ENCODE measurements around the gene ASCC1. TPM values are rescaled to one million over a fixed set of nuclear protein-coding genes. Genes with fewer than 3 reads are reported as not detected.
A peak's percentile ranks its signal among the peaks of the same experiment; 100 is the strongest.

ASCC1 gene
- total and polyA plus RNA-seq, 2 of the 13 experiments (the other 11 are each of a cell fraction or from before 2014, with no cell fraction given): 21.6 to 30.1 TPM

- TF ChIP-seq HNF4A (CRISPR knock-in tag; IDR thresholded peaks at IDR 0.05) (peak; percentile 26; the same call in 1 of the 2 replicates), THYN1 (CRISPR knock-in tag; IDR thresholded peaks at IDR 0.05; ENCODE audit: borderline replicate concordance, low read depth) (no peak), MYC (CRISPR knock-in tag; IDR thresholded peaks at IDR 0.05; ENCODE audit: borderline replicate concordance) (0 out of 2 replicates have a peak, but pooled peaks have one; percentile 45), MAFF (IDR thresholded peaks at IDR 0.05; ENCODE audit: low read depth, low read length) (no peak), STAG1 (CRISPR knock-in tag; IDR thresholded peaks at IDR 0.05) (peak; percentile 15; the same call in 1 of the 2 replicates), ZNF607 (CRISPR knock-in tag; IDR thresholded peaks at IDR 0.05; ENCODE audit: borderline replicate concordance) (no peak), ZBTB46 (CRISPR knock-in tag; IDR thresholded peaks at IDR 0.05; ENCODE audit: borderline replicate concordance) (no peak), ZBTB34 (CRISPR knock-in tag; IDR thresholded peaks at IDR 0.05) (no peak), SMAD3 (CRISPR knock-in tag; IDR thresholded peaks at IDR 0.05) (peak; percentile 34; the same call in 1 of the 2 replicates), MBNL3 (CRISPR knock-in tag; conservative IDR thresholded peaks at IDR 0.05) (no peak), HOXA9 (CRISPR knock-in tag; IDR thresholded peaks at IDR 0.05; ENCODE audit: borderline replicate concordance) (no peak), TRIM22 (IDR thresholded peaks at IDR 0.05) (no peak), ZNF574 (CRISPR knock-in tag; IDR thresholded peaks at IDR 0.05) (peak; percentile 56; the same call in 1 of the 2 replicates), SNAPC5 (CRISPR knock-in tag; IDR thresholded peaks at IDR 0.05; ENCODE audit: borderline replicate concordance) (no peak), FOXO1 (CRISPR knock-in tag; IDR thresholded peaks at IDR 0.05) (peak; percentile 25; the same call in 1 of the 2 replicates), TBX3 (IDR thresholded peaks at IDR 0.05; ENCODE audit: borderline replicate concordance) (no peak), ATF1 (CRISPR knock-in tag; IDR thresholded peaks at IDR 0.05) (no peak)
Measured at GRCh38 chr10:72254813-72255568, 38.9 kb upstream of the ASCC1 start (continued).

Data from HepG2 (cell line).